Measurements from ENCODE around the gene MAOB. TPM values are rescaled to one million over a fixed set of nuclear protein-coding genes. Genes with fewer than 3 reads are reported as not detected.

MAOB gene
- polyA plus RNA-seq, 1 experiment: not detected

DNA sequence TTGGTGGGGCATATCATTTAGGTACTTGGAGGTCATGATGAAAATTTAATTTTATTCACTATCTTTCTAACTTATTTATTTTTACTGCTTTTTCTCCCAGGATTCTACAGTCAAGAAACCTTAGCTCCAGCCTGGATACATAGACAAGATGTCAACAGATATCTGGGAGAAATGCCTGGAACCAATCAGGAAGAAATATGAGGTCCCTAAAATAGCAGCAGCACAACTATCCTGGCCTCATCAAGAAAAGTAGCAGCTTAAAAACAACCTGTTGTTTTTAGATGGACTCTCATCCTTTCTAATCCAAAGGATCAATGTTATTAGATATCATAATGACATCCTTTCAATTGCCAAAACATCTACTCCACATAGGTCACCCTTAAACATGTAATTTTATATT, 54.5 kb downstream of the MAOB start:
- H3K36me3 ChIP-seq (ENCODE audit: control insufficient read depth, insufficient read depth, low read length): no peaks in the 10 kb centered on the region
- TF ChIP-seq CTCF (IDR thresholded peaks at IDR 0.05; ENCODE audit: insufficient read depth, low read depth, low read length): no peak
- H3K27me3 ChIP-seq (ENCODE audit: control insufficient read depth, insufficient read depth, low read length): no peaks in the 10 kb centered on the region
- CTCF ChIA-PET: no interaction called here
- DNase-seq (ENCODE audit: low read depth): no peak
- no peak overlapping the region for H3K4me3 ChIP-seq (ENCODE audit: low read depth, low read length)
- POLR2A ChIA-PET: no interaction called here

- Histone ChIP-seq H3K4me3 (ENCODE audit: low read depth, low read length) (no peak overlapping the region), H3K36me3 (ENCODE audit: control insufficient read depth, insufficient read depth, low read length) (no peaks in the 10 kb centered on the region), H3K27me3 (ENCODE audit: control insufficient read depth, insufficient read depth, low read length) (no peaks in the 10 kb centered on the region)
- no peak for TF ChIP-seq CTCF (IDR thresholded peaks at IDR 0.05; ENCODE audit: insufficient read depth, low read depth, low read length)
- ChIA-PET CTCF (no interaction called here), POLR2A (no interaction called here)
- DNase-seq (ENCODE audit: low read depth): no peak
Measured at GRCh38 chrX:43822014-43822413, 60.2 kb downstream of the MAOB start.

GRCh38 chrX:43817444-43817843, 64.8 kb downstream of the MAOB start:
- DNase-seq (ENCODE audit: low read depth): no peak
- POLR2A ChIA-PET: no interaction called here
- Histone ChIP-seq H3K4me3 (ENCODE audit: low read depth, low read length) (no peak overlapping the region), H3K36me3 (ENCODE audit: control insufficient read depth, insufficient read depth, low read length) (no peaks in the 10 kb centered on the region), H3K27me3 (ENCODE audit: control insufficient read depth, insufficient read depth, low read length) (no peaks in the 10 kb centered on the region)
- CTCF ChIA-PET: no interaction called here
- no peak for TF ChIP-seq CTCF (IDR thresholded peaks at IDR 0.05; ENCODE audit: insufficient read depth, low read depth, low read length)

GRCh38 chrX:43815209-43815608, 67.0 kb downstream of the MAOB start:
- CTCF ChIA-PET: no interaction called here
- POLR2A ChIA-PET: no interaction called here
- H3K36me3 ChIP-seq (ENCODE audit: control insufficient read depth, insufficient read depth, low read length): no peaks in the 10 kb centered on the region
- DNase-seq (ENCODE audit: low read depth): no peak
- H3K27me3 ChIP-seq (ENCODE audit: control insufficient read depth, insufficient read depth, low read length): no peaks in the 10 kb centered on the region
- H3K4me3 ChIP-seq (ENCODE audit: low read depth, low read length): no peak overlapping the region
- no peak for TF ChIP-seq CTCF (IDR thresholded peaks at IDR 0.05; ENCODE audit: insufficient read depth, low read depth, low read length)

DNA sequence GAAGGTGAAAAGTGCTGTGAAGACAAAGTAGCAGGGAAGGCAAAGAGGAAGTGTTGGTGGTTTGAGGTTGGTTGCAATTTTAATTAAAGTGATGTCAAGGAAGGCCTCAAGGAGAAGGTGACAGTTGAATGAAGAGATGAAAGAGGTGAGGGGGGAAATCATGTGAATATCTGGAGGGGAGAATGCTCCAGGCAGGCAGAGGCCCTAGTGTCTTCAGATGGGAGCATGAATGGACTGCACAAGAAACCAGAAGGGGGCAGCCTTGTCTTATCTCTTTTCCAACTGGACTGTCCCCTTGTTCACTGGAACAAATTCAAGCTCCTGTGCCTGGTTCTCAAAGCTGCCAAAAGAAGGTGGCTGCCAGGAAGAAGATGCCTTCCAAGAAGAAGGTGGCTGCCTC, 68.4 kb downstream of the MAOB start:
- H3K4me3 ChIP-seq (ENCODE audit: low read depth, low read length): no peak overlapping the region
- H3K36me3 ChIP-seq (ENCODE audit: control insufficient read depth, insufficient read depth, low read length): no peaks in the 10 kb centered on the region
- no peak for TF ChIP-seq CTCF (IDR thresholded peaks at IDR 0.05; ENCODE audit: insufficient read depth, low read depth, low read length)
- POLR2A ChIA-PET: no interaction called here
- CTCF ChIA-PET: no interaction called here
- no peaks in the 10 kb centered on the region for H3K27me3 ChIP-seq (ENCODE audit: control insufficient read depth, insufficient read depth, low read length)
- no peak for DNase-seq (ENCODE audit: low read depth)

Measured in BJ (cell line).